ENCODE results near the gene ZSCAN16.
A peak's percentile ranks its signal among the peaks of the same experiment; 100 is the strongest.

ZSCAN16 gene

GRCh38 chr6:28134716-28135115, 10.3 kb downstream of the ZSCAN16 start:
- DNase-seq, result no peak

DNA sequence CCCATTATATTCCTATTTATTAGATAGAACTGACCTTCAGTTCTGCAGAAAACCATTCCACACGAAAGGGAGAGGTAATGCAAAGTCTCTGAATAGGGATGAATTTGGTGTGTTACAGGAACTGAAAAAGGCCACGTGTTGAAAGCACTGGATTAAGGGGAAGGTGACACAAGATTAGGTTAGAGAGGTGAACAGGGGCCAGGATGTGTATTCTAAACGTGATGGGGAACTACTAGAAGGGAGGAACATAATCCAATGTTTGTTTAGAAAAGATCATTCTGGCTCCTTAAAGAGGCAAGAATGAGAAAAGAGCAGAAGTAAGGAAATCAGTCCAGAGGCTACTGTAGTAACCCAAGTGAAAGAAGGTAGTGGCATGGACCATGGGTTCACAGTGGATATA, 11.0 kb downstream of the ZSCAN16 start:
- DNase-seq, result no peak

DNA sequence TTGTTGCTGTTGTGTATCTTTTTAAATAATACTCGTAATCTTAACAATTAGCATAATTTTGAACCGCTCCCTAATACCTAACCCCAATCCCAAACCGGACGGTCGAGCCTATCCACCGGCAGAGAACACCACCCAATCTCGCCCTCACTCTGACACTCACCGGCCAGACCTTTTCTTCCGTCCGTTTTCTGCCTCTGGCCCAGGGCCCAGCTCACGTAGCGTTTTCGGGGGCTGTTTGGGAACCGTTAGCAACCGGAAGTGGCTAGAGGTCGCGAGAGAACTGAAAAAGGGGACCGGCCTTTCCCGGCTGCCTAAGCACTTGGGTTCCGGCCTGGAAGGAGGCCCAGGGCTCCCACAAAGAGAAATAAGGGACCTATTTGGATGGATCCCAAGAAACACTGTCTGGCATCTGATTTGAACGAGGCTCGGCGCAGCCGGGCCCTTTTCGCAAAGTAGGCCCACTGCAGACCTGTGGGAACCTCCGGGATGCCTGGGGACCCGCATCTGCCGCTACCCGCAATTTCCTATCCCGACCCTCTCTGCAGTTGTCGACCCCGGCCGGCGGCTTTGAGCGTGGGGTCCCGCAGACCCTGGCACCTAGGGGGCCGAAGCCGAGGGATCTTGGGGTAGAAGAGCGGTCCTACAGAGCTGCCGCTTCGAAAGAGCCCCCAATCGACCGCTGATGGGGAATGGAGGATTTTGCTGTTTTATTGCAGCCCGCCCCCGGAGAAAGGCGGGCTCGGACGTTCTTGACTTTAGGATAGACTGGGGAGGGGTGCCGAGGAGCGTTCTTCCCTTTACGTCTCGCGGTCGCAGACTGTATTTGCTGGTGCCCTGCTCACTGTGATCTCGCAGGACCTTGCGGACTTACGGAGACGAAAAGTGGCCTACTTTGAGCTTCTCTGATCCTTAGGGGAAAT, 12.4 kb downstream of the ZSCAN16 start:
- DNase-seq, result peak; percentile 96

GRCh38 chr6:28137505-28137981, 13.1 kb downstream of the ZSCAN16 start:
- DNase-seq, result peak; percentile 47

GRCh38 chr6:28139860-28140543, 15.6 kb downstream of the ZSCAN16 start:
- no peak for DNase-seq

- no peak for DNase-seq
These were observed 16.2 kb downstream of the ZSCAN16 start for GRCh38 chr6:28140616-28141015.

- peak; percentile 83 for DNase-seq
These were observed 17.3 kb downstream of the ZSCAN16 start, which contains the start of gene ZKSCAN8 for GRCh38 chr6:28141500-28142329. ZKSCAN8 (plus strand) TSS chr6:28141883; CDS start chr6:28148408, 6,525 bp downstream.

DNA sequence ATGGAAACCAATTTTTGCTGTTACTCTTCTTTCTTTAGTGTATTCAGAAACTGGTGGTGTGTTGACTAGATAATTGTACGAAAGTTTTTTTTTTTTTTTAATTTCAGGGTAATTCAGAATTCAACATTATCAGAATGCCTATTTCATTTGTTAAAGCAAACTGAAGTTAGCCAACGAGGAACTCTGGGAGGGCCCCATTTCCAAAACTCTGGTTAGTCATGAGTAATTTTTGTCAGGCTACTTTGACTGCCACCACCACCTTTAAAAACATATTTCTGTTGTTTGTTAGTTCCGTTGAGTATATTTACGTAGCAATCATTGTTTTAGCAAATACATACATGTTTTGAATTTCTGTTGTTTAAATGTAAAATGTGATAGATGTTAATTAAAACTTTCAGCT, 18.0 kb downstream of the ZSCAN16 start:
- DNase-seq, result peak; percentile 9

GRCh38 chr6:28145231-28145630, 20.8 kb downstream of the ZSCAN16 start:
- DNase-seq, result no peak

DNA sequence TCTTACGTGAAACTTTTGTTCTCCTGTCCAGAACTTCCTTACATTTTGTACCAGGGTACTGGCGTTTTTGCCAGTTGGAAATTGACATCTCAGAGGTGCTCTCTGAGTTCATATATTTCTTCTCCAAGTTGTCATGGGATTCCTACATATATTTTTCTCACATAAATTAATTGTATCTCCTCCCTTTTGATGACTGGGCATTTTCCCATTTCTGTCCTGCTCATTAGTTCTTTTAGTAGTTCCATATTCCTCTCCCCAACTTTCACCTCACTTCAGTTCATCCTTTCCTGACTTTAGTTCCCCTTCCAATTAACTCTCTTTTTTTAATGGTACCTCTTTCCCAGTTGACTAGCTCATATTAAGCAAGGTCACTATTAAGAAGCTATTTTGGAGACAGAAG, 28.1 kb downstream of the ZSCAN16 start:
- no peak for DNase-seq

- no peak for DNase-seq
These were observed 29.1 kb downstream of the ZSCAN16 start for GRCh38 chr6:28153546-28153945.

DNA sequence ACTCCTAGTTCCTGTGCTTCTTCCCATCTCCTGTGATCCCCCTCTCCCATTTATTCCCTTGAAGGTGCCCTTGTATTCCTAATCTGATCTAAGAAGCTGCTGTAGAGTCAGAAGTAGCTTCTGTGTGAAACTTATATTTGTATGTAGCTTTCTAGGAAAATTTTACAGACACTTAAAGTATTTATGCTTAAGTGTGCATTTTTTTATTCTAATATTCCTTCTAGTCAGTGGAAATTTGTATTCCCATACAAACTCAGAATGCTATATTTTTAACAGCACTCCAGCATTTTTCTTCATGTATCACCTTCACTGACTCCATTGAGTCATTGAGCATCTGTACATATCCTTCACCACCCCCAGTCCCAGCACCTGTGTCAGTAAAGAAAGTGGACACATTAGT, 29.9 kb downstream of the ZSCAN16 start:
- no peak for DNase-seq

DNA sequence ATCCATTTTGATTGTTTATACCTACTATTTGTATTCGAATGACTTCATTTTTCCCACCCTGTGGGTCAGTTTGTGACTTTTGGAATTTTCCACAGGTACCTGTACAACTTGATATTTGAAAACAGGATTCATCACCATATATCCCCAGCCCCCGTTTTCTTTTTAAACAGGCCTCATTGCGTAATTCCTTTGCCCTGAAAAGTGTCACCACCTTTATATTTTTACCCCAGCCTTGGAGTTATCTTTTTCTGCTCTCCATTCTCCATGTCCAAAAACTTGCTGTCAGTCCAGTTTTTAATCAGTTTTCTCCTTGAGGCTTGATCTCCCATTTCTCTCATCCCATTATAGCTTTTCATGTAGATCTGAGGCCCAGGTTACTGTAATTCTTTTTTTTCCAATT, 33.9 kb downstream of the ZSCAN16 start:
- DNase-seq, result no peak

DNA sequence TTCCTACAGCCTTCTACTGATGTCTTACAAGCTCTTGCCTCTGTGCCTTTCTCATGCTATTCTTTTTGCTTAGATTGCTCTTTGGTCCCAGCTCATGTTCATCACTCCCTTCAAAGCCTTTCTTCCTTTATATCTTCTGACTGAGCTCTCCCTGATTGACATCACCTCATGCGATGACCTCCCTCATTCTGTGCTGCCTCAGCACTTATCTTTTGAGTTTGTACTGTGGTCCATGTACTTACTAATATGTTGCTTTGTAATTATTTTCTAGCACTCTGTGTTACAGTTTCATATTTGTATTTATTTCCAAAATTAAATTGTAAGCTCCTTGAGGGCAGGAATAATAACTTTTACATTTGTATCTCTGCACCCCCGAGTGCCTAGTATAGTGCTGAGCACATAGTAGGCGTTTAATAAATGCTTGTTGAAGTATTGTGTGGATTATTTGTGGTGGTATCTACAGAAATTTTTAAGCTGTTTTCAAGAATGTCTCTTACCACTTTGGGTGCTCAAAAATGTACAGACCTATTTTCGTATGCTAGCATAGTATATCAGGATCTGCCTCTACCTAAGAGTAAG, 34.7 kb downstream of the ZSCAN16 start:
- DNase-seq, result no peak

DNA sequence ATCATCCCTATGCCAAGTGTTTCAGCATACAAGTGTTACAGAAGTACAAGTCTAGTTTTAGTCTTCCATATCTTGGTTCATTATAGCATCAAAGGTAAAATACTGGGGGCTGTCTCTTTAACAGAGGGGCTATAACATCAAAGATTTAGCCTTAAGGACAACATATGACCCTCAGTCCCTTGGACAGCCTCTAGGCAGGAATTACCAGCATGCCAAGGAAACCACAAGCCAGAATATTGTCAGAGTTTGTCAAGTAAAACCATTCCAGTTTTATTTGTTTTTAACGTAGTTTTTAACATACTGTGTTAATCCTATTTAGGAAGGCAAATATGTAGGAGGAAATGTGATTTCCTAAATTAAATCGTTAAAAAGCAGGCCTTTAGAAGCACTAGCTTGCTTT, 35.8 kb downstream of the ZSCAN16 start:
- DNase-seq, result no peak

GRCh38 chr6:28161410-28162079, 37.1 kb downstream of the ZSCAN16 start:
- DNase-seq, result peak; percentile 69

GRCh38 chr6:28165563-28165962, 41.2 kb downstream of the ZSCAN16 start:
- DNase-seq, result no peak

- DNase-seq, result peak; percentile 92
These were observed 42.7 kb downstream of the ZSCAN16 start for GRCh38 chr6:28167068-28167467.

- DNase-seq, result no peak
These were observed 43.5 kb downstream of the ZSCAN16 start for GRCh38 chr6:28167926-28168325.

DNA sequence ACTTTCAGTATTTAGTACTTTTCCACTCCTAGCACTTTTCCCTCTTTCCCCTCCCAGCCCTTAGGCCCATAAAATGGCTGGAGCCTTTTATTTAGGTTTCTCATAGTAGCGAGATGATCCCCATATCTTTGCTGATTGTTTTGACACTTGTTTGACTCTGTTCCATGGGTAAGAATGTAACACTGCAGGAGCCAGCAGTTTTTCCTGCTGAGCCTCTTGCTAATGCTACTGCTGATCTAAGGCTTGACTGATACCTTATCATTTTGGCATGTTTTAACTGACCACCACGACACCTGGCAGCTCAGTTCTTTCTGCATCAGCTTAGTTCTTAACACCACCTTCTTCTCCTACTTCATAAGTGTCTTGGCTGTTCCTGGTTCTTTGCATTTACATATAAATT, 46.9 kb downstream of the ZSCAN16 start:
- DNase-seq, result no peak

GRCh38 chr6:28172006-28172405, 47.6 kb downstream of the ZSCAN16 start:
- no peak for DNase-seq

DNA sequence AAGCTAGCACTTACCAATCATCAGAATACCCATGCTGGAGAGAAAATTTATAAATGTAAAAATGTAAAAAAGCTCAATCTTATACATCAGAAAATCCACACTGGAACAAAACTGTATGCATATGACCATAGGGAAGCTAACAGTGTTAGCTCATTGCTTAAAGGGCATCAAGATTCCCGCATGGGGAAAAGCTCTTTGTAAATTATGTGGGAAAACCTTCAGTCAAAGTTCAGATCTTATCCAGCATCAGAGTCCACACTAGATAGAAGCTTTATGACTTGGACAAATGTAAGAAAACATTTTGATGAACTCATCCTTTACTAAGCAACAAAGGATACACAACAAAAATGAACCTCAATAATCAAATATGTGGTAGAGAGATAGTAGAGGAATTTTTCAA, 52.0 kb downstream of the ZSCAN16 start:
- no peak for DNase-seq

Measured in fibroblast of skin of right quadriceps (primary cell).